Tongue (tissue), 2 donors: ENCODE measurements around the gene ABHD14A. TPM values are rescaled to one million over a fixed set of nuclear protein-coding genes. Genes with fewer than 3 reads are reported as not detected.
"Not testable (repeated sequence)": the region's sequence is repeated elsewhere in the genome, so short reads cannot be mapped to it uniquely, and the experiment has no call there.

ENCODE experiments used
- DNase-seq: peaks from one replicate; pipeline ENCODE4 v3.0.0-alpha.2; 2015
- total RNA-seq: library from RNA; depleted of rRNA; stranded (reverse); fragments of >200 nt; gene quantifications from one replicate; pipeline ENCODE4 v1.2.3, GENCODE V29; 2014

The ABHD14A gene
- total RNA-seq, 1 donor from 2014 or later = 14.1 TPM

DNA sequence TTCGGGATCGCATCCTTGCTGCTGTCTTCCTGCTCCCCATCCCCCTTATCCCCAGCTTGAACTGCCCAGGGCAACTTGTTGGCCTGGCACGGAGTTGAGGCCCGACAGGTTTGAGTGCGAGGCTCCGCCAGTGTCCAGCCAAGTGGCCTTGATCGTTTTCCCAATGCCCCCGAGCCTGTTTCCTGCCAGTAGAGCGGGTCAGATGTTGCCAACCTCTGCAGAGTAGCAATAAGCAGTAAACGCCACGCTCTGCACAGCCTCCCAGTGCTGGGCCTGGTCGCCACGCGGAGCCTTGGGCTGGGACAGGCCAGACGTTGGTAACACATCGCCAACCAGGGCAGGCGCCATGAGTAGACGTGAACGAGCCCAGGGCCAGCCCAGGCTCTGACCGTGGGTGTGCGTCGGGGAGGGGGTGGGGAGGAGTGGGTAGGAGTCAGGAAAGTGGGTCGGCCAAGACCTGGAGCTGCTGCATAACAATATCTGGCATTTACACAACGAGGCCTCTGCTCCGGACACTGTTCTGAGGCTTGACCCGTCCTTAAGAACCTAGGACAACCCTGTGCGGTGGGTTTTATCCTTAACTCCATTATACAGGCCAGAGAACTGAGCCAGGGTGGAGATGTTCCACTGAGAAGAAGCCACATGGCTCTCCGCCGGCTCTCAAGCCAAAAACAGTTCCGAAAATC, 444 bp upstream of the ABHD14A start:
- no peak for DNase-seq

DNA sequence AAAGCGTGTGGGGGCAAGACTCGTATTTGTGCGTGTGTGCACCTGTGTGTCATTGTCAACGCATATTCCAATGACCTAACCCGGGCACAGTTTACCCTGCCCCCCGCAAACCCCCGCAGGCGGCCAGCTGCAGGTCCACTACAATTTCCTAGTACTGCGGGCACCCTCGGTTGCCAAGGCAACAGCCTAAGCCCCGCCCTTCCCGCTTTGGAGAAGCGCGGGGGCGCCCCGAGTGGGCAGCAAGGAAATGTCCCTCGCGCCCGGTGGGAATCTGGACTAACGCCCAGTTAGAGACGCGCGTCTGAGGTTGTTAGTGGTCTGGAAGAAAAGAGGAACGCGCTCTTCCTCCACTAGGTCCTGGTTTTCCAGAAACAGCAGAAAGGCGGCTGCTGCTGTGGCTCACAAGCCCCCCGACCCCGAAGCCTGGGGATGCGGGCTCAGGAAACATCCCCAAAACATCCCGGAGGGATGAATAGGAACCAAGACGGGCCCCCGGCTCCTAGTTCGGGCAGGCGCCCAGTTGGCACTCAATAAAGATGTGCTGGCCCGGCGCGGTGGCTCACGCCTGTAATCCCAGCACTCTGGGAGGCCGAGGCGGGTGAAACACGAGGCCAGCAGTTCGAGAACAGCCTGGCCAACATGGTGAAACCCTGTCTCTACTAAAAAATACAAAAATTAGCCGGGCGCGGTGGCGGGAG, 1.1 kb downstream of the ABHD14A start:
- peak; percentile 86 for DNase-seq

DNA sequence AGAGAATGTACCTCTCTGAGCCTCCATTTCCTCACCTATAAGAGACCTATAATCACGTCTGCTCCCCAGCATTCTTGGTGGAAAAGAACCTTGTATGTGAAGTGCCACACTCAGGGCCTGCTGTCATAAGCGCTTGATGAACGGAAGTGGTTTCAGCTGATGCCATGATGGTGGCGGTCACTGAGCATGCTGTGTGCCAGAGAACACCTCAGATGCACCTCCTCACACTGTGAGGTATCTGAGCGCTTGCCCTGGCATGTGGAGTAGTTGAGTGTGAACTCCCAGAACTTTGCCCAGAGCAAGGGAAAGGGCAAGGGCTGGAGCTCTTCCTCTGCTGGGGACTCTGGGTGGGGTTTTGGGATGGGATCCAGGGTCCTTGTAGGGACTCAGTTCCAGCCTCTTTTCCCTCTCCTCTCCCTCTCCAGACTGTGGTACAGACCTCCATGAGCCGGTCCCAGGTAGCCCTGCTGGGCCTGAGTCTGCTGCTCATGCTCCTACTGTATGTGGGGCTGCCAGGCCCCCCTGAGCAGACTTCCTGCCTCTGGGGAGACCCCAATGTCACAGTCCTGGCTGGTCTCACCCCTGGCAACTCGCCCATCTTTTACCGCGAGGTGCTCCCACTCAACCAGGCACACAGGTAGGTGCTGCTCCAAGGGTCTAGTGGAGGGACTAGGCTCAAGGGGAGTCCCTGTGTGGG, 2.7 kb downstream of the ABHD14A start:
- DNase-seq = no peak

DNA sequence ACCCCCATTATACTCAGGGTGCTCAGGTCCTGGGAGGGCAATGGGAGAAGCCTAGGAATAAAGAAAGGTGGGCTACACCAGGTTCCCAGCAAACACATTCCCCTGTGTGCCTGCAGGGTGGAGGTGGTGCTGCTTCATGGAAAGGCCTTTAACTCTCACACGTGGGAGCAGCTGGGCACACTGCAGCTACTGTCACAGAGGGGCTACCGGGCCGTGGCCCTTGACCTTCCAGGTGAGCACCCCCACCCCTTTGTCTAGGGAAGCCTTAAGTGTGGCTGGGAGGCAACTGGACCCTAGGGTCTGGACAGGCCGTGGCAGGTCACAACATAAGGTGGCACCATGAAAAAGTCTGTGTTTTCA, 3.3 kb downstream of the ABHD14A start:
- DNase-seq = no peak

DNA sequence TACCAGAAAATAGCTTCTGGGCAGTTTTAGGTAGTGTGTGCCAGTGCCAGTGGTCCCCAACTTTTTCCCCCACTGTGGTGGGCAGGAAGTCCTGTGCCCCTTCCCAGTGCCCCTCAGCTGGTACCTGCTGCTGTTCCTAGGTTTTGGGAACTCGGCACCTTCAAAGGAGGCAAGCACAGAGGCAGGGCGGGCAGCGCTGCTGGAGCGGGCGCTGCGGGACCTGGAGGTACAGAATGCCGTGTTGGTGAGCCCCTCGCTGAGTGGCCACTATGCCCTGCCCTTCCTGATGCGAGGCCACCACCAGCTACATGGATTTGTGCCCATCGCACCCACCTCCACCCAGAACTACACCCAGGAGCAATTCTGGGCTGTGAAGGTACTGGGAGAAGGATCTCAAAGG, 5.4 kb downstream of the ABHD14A start:
- DNase-seq = no peak

DNA sequence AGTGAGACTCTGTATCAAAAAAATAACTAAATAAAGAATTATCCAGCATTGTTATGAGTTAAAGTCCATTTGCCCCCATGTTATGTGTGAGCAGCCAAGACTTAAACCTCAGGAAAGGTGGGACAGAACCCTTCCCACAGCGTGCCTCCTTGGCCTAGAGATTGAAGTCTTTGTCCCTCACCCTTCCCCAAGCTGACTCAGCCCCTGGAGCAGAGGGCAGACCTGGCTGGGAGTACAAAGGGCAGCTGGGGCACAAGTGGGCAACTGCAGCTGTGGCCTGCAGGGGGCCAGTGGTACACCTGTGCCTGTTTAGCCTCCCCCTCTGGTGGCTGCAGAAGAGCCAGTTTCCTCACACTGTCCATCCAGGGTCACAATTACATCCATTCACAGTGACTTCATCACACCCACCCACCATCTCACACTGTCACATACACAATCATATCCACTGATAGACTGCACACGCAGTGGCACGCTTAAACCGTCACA, 7.5 kb downstream of the ABHD14A start:
- DNase-seq = no peak

DNA sequence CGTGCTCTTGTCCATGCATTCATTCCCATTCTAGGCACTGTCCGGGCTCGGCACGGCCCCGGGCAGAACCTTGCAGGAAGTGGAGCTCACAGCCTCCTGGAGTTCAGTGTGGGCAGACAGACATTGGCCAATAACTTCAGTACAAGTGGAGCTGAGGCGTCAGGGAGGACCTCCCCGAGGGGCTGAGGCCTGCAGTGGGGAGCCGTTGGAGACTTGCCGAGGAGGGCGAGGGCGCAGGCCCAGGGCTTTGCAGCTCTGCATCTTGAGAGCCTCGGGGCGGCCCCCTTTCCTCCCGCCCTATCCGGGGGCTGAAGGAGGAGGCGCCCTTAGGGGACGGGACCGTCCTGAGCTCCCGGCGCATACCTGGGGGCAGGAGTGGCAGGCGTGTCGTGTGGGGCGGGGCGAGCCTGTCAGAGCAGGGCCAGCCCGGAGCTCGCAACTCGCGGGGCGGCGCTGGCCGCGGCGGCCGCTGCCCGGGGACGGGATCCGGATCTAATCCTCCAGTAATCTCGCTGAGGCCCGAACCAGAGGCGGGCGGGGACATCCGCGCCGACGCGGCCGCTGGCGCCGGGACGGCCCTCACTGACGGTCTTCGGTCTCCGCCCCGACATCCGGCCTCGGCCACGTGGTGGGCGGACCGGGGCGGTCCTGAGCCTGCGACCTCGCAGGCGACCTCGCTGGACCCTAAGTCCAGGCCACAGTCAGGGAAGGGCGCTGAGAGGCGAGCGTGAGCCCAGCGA, 8.1 kb downstream of the ABHD14A start, which contains the start of gene ACY1:
Gene ACY1 (plus strand): TSS at position 698 of the 740 bp plus-strand sequence. CDS start 530 bp downstream, outside the sequence.
- peak; percentile 86 for DNase-seq

DNA sequence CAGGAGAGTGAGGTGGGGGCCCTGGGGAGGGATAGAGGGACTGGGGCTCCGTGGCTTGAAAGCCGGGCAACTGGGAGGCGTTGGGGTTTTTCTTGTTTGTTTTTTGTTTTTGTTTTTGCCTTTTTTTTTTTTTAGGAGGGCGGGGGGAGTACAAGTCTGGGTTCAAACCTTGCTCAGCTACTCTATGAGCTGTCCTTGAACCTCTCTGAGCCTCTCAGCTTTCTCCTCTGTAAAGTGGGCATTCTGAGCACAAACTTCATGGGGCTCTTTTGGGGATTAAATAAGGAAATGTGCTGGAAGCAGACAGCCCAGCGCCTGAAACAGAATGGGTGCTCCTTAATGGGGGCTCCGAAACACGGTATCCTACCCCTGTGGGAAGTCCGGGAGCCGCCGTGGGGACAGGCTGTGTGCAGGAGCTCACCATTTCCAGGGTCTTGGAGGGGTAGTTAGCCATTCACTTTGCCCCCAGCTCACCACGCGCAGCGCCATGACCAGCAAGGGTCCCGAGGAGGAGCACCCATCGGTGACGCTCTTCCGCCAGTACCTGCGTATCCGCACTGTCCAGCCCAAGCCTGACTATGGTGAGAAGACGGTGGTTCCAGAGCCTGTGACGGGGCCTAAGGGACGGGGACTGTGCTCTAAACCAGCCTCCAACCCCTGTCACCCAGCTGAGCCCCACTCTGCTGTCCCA, 8.9 kb downstream of the ABHD14A start:
- DNase-seq = no peak

DNA sequence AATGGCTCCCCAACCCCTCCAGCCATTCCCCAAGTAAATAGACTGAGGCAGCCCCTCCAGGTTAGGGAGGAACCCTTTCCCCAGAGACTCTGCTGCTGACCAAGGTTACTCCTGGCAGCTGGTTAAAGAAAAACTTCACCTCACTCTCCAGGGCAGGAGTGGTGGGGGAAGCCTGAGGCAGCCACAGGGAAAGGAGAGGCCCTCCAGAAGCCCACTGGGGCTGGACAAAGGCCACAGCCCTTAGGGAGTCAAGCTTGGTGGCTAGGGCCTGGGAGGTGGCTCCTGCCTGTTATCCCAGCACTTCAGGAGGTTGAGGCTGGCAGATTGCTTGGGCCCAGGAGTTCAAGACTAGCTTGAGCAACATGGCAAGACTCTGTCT, 9.4 kb downstream of the ABHD14A start:
- no peak for DNase-seq

DNA sequence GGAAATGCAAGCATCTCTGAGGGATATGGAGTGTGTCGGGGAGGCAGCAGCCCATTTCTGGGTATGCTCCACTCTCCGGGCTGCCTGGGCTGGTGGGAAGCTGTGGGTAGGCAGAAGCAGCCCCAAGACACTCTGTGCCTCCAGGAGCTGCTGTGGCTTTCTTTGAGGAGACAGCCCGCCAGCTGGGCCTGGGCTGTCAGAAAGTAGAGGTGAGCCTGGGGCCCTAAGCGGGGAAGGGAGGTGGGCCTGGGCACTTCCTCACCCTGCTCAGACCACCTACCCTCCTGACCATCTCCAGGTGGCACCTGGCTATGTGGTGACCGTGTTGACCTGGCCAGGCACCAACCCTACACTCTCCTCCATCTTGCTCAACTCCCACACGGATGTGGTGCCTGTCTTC, 10.2 kb downstream of the ABHD14A start:
- DNase-seq = no peak

DNA sequence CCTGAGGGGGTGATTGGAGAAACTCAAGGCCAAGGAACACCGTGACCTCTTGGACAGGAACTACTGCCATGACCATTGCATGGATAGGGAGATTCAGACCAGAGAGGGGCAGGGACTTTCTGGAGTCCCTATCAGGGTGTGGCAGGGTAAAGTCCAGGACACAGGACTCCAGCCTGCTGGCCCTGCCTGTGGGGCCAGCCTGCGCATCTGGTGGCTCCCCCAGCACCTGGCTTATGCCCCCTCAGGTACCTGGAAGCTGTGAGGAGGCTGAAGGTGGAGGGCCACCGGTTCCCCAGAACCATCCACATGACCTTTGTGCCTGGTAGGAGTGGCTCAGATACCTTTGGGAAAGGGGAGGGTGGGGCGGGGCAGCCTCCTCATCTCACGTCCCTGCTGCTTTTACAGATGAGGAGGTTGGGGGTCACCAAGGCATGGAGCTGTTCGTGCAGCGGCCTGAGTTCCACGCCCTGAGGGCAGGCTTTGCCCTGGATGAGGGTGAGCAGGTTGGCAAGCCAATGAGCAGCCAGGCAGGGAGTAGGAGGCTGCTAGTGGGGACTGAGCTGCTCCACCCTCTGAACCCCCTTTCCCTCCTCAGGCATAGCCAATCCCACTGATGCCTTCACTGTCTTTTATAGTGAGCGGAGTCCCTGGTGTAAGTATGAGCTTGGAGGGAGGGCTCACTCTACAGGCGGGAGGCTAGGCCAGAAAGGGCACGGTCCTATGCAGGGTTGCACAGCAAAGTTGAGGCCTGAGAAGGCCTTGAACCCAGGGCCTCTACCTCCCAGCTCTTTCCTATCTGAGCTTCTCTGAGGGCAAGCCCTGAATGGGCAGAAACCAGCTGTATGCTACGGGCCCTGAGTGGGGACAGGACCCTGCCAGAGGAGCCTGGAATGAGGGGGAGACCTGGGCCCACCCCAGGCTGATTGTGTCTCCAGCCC, 11.4 kb downstream of the ABHD14A start:
- DNase-seq = no peak

DNA sequence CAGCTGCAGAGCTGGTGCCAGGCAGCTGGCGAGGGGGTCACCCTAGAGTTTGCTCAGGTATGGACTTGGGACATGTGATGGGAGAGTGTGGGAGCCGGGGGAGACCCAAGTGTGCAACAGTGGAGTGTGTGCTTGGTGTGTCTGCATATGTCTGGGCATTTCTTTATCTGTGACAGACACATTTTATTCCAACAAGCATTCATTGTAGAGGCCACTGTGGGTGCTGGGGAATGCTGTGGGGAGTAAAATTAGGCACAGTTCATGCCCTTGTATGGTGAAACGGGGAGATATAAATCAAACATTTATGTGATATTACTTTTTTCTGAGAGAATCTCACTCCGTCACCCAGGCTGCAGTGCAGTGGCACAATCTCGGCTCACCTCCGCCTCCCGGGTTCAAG, 12.7 kb downstream of the ABHD14A start:
- no peak for DNase-seq

DNA sequence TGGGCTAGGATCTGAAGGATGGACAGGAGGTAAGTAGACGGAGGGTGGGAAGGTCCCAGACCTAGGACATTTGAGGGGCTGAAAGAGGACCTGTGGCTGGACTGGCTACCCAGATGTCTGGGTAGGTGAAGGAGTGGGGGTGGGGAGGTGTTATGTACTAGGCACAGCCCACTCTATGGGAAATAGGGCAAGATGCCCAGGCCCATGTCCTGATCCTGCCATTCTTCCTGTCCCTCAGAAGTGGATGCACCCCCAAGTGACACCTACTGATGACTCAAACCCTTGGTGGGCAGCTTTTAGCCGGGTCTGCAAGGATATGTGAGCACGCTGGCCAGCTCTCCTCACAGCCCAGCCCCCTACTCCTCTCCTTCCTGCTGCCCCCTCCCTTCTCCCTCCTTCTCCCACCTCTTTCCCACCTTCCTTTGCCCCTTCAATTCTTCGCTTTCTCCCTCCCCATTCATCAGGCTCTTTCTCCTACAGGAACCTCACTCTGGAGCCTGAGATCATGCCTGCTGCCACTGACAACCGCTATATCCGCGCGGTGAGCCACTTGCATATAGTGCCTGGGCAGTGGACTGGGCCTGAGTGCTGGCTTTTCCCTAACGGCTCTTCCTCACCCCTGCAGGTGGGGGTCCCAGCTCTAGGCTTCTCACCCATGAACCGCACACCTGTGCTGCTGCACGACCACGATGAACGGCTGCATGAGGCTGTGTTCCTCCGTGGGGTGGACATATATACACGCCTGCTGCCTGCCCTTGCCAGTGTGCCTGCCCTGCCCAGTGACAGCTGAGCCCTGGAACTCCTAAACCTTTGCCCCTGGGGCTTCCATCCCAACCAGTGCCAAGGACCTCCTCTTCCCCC, 13.7 kb downstream of the ABHD14A start:
- DNase-seq = no peak

DNA sequence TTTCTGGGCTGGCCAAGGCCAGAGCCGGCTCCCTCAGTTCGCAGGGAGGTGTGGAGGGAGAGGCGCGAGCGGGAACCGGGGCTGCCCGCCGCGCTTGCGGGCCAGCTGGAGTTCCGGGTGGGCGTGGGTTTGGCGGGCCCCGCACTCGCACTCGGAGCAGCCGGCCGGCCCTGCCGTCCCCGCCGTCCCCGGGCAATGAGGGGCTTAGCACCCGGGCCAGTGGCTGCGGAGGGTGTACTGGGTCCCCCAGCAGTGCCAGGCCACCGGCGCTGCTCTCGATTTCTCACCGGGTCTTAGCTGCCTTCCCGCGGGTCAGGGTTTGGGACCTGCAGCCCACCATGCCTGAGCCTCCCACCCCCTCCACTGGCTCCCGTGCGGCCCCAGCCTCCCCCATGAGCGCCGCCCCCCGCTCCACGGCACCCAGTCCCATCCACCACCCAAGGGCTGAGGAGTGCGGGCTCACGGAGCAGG, 15.7 kb downstream of the ABHD14A start:
- DNase-seq = not testable (repeated sequence)

DNA sequence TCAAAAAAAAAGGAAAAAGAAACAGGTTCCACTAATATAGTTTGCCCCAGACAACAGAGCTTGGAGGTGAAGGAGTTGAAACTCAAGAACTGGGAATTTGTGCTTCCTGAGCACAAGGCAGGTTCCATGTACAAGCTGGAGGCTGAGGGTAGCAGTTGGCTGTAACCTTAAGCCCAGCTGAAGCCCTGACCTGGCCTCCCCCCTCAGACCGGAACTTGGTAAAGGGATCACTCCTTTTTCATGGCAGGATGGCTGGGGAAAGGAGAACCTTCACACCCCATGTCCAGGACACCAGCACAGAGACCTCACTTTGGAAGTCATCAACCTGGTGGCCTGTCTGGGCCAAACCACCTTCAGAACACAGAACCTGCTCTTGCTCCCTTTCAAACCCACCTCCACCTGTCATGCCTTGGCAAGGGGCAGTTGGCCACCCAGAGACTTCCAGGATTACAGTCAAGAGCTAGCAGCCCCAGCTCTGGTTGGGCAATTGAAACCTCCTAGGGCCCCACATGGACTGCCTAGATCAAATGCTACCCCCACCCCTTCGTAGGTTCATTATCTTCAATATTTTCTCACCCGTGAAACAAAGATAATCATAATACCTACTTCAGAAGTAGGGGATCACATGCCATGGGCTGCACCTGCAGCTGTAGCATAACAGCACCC, 17.3 kb downstream of the ABHD14A start:
- DNase-seq = no peak

DNA sequence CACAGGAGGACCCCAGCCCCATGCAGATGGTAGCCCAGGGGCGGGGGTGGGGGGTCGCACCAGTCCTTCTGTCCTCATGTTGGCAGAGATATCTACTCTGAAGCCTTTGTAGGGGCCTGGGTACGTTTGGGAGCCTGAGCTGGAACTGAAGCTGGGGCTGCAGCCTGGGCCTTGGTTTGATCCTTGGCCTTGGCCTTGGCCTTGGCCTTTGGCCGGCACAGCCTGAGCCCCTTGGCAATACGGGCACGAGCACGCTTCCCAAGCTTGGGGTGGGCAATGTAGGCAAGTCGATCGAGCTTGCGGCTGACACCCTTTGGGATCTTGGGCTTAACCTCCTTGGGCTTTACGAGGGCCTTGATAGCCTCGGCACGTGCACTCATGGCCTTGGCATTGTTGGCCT, 18.8 kb downstream of the ABHD14A start:
- not testable (repeated sequence) for DNase-seq

DNA sequence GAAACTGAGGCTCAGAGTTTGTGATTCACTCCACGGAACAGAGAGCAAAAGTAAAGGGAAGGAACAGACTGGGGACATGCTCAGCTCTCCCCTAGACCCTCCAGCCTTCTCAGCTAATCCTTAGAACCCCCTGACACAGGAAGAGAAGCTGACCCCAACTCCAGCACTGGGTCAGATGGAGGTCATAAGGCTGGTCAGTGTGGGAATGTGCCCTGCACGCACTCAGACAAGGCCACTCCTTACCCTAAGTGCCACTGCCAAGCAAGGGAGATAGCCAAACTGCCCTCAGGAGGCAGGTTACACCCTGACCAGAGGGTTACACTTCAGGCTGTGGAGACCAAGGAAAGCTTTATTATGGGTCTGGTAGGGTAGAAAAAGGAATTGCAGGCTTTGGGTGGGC, 19.7 kb downstream of the ABHD14A start:
- no peak for DNase-seq

DNA sequence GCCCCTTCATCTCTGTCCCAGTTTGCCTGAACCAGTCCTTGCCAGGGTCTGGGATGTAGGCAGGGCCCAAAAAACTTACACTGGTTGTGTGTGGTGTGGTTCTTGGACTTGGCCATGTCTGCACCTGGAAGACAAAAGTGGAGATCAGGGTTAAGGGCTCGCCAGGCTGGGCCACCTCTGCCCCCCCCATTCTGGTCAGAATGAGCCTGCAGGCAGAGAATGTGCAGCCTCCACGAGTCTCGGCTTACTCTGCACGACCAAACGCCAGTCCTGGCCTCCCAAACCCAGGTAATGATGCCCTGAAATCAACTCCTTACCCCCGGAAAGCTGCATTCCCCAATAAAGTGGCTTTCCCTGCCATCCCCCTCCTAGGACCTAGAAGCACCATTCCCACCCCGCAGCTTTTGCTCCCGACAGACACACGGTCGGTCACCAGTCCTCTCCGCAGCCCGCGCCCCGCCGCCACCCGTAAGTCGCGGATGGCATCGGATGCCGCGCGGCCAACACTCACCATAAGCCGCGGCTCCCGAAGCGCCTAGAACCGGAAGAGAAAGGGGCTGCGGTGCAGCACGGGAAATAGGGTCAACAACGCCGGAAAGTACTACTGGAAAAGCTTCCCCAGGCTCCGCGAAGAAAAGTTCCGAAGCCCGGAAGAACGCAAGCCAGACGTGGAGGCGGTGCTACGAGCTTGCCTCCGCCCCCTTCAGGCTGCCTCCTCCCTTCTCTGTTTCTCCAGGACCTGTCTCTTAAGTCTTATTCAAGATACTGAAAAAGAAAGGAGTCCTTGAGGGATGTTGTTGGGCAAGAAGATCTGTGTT, 20.7 kb downstream of the ABHD14A start, which contains the start of gene RPL29:
Gene RPL29 (minus strand): TSS at position 550 of the 818 bp plus-strand sequence. CDS start 434 bp downstream, at position 116.
- peak; percentile 98 for DNase-seq
